ENCODE results near the gene MYT1.

Gene MYT1

DNA sequence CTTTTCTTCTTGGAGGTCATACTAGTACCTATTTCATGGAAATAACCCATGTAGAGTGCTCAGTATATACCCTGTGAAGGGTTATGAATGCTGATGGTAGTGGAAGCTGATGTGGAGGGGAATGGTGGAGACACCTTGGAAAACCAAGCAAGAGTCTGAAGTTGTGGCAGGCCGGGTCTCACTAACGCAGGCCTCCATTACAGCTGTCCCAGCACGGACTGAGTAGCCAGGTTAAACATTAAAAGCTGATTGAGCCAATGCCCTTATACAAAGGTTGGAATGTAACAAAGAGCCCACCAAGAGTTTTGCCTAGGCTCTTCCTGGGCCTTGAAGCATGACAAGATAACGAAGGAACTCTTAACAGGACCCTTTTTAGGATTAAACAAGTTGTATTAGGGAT is 89.2 kb downstream of the MYT1 start:
- DNase-seq: no peak

DNA sequence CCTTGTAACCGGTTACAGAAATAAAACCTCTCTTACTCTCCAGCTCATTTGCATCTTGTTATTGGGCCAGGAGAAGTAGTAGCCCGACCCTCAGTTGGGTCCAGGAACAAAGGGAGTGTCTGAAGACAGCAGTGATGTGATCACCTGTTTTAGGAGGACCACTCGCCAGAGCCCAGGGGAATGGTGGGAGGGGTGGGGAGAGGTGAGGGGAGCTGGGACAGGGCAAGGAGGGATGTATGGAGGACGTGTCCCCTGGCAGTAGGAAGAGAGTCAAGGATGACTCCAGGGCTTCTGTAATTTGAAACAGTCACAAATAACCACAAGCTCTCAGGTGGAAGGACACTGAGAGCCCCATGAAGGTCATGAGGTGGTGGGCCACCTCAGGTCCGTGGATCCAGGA is 89.9 kb downstream of the MYT1 start:
- no peak for DNase-seq

DNA sequence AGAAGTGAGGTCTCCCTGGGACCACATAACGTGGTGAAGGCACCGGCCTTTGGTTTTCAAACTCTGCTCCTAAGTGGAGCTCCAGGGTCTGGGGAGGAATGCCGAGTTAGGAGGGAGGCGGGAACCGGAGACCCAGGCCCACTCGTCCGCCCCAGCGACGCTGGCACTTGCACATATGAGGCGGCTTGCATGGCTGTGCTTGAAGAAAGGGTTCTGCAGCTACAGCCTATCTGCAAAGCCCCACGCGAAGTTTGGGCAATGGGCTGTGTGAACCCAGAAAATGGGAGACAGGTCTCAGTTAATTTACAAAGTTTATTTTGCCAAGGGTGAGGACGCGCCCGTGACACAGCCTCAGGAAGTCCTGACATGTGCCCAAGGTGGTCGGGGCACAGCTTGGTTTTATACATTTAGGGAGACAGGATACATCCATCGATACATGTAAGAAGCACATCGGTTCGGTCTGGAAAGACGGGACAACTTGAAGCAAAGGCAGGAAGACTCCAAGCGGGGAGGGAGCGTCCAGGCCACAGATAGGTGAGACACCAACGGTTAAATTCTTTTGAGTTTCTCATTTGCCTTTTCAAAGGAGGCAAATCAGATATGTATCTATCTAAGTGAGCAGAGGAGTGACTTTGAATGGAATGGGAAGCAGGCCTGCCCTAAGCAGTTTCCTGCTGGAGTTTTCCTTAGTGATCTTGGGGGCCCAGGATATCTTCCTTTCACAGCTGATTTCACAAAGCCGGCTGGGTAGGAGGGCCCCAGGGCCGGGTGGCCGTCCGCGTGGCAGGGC is 90.5 kb downstream of the MYT1 start:
- no peak for DNase-seq

DNA sequence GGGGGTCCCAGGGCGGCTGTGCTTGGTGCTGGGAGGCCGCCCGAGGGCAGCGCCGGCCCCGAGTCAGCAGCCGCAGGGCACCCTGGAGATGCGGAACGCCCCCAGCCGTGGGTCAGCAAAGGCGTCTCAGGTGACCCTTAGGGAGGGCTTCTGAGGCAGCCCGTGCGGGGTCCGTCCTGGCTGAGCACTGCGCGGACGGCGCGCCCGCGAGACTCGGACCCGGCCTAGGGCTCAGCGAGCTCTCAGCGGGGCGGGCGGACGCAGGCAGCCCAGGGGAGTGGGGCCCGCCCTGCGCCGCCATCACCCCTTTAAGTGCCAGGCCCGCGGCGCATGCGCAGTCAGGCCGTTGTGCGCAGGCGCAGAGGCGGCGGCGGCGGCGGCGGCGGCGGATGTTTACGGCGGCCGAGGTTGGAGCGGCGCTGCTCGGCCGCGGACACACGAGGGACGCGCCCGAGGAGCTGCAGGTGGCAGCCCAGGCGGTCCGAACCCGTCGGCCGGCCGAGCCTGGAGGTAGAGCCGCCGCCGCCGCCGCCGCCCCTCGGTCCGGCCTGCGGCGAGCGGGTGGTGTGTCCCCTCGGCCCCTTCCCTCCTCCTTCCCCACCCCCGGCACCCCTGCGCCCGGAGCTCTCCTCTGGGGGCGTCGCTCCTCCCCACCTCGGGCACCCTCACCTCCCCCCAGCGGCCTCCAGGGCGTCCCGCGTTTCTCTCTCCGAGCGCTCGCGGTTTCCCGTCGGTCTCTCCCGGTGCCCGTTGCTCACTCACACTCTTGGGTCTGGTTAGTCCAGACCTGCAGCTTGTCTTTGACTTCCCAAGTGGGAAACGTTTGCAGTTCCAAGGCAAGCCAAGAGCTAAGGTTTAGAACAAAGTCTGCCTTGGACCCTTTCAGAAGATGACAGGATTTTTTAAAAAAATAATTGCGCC is 91.4 kb downstream of the MYT1 start, which contains the start of gene PCMTD2:
TSS of gene PCMTD2 (plus strand) at position 388 of the 921 bp plus-strand sequence. CDS start 4,218 bp downstream, outside the sequence.
- DNase-seq: peak; percentile 86

DNA sequence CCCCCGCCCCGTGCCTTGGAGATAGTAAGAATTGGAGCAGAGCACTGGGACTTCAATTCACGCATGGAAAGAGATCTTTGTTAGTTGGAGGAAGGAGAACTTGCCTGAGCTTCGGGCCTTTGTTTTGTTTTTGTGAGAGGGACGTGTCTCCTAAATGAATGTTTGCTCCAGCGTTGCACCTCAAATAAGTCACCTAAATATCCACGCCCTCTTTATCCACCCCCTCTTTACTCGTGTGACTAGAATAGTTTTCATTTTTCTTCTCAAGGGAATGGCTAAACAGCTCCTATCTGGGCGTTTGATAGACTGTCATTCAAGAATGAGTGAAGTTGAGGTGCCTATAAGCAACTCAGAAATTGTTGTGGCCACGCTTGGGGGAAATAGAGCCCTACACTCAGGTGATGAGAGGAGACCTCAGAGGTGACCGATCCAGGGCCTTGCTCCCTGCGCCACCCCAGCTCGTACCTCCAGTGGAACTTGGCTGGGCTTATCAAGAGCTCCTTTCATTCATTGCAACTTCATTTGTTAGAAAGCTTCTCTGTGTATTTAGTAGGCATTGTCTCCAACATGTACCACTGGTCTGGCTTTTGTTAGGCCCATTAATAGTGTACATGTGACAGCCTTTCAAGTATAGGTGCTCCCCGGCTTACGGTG is 92.2 kb downstream of the MYT1 start:
- DNase-seq: no peak

DNA sequence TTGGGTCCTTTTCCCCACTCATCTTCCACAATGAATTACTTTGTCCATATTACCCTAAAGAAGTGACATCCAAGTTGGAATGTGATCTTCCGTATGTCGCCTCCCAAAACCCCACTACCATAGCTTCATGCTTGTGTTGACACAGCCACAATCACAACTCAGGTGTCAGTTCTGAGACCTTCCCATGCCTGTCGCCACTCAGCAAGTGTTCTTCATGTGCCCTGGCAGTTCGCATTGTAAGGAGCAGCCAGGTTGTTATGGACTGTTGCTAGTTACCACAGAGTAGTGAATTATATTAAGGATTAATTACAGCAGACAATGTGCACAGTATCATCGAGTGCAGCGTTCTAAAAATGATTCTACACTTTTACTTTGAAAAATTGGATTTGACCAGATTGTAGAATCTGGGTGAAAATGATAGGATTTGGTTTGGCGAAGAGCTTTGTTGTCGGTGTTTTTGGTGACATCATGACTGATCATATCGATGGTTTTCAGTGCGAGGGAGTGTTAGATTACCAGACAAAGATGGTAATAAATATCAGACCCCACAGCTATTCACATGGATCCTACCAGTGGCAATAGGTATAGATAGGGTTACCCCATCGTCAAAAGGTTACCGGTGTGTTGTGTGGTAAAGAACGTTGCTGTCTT is 93.0 kb downstream of the MYT1 start:
- DNase-seq: no peak

DNA sequence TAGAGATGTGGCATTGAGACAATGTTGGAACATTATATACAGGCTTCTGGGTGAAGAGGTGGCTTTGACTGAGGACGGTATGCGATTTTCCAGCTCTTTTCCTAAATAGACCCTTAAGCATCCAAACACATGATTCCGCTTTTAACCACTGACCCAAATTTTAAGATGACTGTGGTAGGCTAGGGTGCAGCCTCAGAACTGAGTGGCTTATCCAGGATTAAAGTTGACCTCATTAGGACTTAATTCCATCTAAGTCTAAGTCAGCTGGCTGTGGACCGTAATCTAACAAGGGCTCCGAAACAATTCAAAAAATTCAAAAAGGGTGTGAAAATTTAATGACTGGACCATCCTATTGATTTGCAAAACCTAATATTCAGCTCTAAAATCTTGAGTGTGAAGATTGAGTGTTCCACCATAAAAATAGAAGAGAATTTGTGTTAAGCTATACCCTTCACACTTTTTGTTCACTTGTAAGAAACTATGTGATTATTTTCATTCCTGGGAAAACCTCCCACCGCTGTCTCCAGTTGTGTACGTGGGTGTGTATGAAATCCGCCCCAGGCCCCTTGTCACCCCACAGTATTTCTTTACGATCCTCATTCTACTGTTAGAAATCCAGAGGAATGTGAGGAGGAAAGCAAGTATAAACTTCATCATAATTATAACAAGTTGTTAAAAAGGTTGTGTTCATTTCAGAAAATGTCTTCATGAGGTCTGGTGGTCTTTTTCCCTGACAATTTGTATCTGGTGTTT is 94.0 kb downstream of the MYT1 start:
- DNase-seq: no peak

DNA sequence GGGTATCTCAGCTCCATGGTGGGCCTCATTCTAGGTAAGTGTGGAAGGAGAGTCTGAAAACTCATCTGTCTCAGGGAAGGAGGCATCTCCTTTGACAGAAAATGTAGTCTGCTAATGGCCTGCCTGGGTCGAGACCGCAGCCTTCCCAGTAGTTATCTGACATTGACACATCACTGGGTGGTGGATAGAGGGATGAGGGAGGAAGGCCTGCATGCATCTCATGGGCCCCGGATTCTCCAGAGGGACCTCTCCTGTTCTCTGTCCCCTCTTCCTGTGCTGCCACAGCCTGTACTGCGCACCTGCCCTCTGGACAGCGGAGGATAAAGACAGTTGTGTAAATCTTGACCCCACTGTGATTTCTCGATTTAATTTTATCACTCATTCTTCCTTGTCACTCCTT is 96.0 kb downstream of the MYT1 start:
- no peak for DNase-seq

DNA sequence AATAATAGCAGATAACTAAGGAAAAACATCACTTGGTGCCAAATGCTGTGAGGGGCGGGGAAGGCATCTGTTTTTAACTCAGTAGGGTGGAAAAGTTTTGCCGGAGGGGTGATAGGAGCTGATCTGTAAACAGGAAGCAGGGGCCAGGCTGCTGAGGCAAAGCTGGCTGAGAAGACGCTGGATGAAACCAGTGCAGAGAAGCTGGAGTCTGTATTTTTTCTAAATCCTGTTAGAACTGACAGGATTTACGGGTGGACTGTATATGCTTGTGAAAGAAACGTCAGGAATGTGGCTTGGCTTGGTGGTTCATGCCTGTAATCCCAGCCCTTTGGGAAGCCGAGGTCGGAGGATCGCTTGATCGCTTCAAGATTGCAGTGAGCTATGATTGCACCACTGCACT is 96.9 kb downstream of the MYT1 start:
- no peak for DNase-seq

DNA sequence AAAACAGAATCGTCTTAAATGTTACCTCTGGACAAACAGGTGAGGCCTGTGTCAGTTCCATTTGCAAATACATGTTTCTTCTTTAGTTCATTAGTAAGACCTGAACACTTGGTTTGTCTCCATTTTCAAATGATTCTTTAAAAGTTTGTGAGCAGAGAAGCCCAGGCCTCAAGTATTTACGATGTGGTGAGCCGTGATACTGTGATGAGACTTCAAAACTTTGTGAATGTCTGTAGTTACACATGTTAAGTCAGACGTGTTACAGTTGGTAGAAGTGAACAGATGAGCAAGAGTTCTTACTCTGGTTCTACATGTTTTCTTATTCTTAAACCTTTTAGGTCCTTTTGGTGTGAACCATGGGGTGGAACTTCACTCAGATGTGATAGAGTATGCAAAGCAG is 99.8 kb downstream of the MYT1 start:
- DNase-seq: no peak

DNA sequence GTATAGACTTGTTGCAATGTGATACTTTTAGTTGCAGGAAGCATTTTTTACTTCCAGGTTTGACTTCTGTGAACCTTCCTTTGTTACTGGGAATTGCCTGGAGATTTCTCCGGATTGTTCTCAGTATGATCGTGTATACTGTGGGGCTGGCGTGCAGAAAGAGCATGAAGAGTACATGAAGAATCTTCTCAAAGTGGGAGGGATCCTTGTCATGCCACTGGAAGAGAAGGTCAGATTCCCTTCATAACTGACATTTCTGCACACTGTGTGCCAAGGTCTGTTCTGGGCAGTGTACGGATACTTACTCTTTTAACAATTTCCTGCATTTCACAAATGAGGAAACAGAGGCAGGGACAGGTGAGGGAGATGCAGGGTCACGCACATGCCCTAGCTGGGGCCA is 100.9 kb downstream of the MYT1 start:
- no peak for DNase-seq

DNA sequence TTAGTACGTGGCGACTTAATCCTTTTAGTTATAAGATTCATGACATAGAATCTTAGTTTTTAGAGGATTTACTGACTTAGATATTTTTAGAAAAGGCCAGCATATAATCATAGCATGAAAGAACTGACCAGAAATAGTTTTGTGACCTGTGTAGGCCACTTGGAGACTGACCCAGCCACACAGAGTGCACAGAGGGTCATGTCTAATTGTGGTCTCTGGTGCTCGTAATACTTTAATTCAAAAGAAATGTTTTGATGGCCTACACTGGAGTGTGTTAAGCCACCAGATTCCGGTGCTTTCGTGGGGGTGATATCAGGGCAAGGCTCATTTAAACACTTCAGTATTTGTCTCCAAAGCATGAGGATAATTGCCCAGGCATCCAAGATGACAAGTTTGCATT is 102.7 kb downstream of the MYT1 start:
- DNase-seq: no peak

DNA sequence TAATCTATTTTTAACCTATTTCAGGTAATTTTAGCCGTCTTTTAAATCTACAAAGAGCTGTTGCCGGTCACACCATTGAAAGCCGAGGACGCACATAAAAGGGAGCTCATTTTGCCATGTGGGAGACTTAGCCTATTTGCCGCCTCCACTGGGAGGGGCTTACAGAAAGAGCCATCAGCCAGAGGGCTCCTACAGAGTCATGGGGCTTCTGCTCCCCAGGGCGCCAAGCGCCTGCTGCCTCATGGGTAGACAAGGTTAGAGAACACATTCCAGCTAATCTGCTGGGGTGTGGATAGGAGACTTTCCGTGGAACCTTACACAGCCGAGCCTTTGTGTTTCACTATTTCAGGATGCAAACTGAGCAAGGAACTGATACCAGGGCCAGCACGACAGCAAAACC is 103.9 kb downstream of the MYT1 start:
- no peak for DNase-seq

DNA sequence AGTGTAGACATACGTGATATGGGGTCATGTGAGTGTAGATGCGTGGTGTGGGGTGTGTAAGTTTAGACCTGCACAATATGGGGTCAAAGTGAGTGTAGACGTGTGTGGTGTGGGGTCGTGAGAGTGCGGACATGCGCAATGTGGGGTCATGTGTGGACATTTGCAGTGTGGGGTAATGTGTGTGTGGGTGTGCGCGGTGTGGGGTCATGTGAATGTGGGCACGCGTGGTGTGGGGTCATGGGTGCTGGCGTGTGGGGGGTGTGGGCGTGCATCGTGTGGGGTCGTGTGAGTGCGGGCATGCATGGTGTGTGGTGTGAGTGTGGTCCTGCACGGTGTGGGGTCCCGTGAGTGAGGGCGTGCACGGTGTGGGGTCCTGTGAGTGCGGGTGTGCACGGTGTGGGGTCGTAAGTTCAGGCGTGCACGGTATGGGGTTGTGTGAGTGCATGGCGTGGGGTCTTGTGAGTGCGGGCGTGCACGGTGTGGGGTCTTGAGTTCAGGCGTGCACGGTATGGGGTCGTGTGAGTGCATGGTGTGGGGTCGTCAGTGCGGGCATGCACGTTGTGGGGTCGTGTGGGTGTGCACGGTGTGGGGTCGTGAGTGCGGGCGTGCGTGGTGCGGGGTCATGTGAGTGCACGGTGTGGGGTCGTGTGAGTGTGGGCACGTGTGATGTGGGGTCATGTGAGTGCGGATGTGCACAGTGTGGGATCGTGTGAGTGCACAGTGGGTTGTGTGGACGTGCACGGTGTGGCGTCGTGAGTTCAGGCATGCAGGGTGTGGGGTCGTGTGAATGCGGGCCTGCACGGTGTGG is 105.6 kb downstream of the MYT1 start:
- no peak for DNase-seq

DNA sequence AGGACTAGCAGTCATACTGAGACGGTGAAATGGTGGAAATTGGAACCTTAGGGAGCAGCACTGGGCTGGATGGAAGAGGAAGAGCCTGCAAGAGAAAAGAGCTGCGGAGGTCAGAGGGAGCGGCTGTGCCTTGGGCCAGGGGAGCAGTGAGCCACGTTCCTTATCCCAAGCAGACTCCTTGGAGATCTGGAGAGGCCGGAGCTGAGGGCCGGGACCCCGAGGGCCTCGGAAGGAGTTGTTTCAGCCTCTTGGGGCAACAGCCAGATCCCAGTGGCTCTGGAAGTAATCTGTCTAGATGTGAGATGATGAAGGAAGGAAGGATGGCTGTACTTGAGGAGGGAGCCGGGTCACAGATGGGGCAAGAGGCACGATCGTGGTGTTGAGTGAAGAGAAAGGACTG is 107.4 kb downstream of the MYT1 start:
- no peak for DNase-seq

DNA sequence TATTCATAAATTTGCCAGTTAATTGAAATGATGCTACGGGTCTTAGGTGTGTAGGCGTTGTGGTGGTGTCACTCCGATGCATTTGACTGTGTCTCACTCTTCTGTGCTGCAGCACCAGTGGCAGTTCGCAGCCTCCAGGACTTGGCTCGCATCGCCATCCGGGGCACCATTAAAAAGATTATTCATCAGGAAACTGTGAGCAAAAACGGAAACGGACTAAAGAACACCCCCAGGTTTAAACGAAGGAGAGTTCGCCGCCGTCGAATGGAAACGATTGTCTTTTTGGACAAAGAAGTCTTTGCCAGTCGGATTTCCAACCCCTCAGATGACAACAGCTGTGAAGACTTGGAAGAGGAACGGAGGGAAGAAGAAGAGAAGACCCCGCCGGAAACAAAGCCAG is 108.9 kb downstream of the MYT1 start:
- DNase-seq: no peak

DNA sequence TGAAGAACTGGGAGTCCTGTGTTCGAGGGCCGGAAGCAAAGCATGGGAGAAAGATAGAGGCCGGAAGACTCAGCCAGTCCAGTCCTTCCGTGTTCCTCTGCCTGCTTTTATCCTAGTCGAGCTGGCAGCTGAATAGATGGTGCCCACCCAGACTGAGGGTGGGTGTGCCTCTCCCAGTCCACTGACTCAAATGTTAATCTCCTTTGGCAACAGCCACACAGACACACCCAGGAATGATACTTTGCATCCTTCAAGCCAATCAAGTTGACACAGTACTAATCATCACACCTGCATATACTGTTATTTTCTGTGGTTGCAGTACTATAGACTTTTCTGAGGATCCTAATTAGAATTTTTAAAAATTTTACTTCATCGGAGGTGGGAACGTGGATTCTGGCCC is 112.6 kb downstream of the MYT1 start:
- no peak for DNase-seq

DNA sequence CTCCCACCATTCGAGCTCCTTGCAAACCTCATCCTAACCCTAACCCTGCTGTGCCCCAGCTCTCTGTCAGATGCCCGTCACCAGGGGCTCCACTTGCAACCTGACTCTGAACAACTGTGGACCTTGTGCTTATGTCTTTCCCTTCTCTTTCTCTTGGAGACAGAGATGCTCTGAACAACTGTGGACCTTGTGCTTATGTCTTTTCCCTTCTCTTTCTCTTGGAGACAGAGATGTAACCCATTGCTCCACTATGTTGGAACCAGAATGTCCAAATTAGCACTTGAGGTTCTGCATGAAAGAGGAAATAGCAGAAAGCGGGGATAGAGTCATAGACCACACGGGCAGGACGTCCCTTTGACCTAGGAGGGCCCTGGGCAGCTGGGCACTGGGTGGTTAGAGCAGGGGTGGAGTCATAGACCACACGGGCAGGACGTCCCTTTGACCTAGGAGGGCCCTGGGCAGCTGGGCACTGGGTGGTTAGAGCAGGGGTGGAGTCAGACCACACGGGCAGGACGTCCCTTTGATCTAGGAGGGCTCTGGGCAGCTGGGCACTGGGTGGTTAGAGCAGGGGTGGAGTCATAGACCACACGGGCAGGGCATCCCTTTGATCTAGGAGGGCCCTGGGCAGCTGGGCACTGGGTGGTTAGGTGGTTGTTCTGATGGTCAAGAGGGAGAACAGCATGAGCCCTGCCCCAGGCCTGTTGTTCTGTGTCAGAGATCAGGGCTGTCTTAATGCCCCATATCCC is 113.5 kb downstream of the MYT1 start:
- no peak for DNase-seq

DNA sequence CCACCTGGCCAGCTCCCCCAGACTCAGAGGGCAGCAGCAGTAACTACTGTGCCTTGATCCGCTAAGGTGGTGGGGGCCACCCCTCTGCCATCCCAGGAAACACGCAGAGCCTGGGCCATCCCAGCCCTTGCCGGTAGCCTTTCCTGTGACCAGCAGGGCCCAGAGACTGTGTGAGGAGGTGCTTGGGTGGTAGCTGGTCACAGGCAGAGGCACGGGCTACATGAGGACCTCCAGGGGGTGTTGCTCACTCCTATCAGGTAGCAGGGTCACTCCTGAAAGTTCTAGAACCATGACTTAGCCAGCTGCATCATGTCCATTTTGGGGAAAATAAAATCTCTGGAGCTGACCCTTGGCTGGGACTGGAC is 114.0 kb downstream of the MYT1 start:
- DNase-seq: no peak

DNA sequence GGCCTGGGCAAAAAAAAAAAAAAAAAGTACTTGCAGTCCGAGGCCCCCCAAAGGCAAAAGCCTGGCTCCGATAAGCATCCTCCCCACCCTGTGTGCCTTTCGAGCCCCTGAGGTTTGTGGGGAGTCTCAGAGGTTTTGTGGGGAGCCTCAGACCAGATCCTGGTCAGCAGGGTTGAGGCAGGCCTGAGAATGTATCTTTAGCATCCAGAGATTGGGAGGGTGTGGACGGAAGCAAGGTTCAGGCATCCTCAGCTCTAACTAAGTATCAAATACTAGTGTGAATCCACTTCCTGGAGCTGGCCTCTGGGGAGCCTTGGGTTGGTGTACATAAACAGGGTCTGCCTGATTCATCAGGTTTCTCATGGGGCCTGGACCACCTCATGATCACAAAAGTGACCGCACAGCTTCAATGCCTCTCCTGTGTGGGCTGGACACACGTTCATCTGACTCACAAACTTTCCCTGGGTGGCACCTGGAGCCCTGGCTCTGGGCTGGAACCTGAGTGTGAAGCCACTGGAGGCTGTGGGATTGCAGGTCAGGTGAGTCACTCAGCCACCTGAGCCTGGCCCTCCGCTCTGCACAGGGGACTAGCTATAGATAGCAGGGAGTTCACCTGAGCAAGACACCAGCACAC is 115.7 kb downstream of the MYT1 start:
- DNase-seq: no peak
